ENCODE measurements around the gene GCH1. TPM values are rescaled to one million over a fixed set of nuclear protein-coding genes. Genes with fewer than 3 reads are reported as not detected.
A peak's percentile ranks its signal among the peaks of the same experiment; 100 is the strongest.

GCH1 gene
- total and polyA plus RNA-seq, 2 donors (not counting 1 experiment from before 2014, with no cell fraction given): 1.3 to 1.5 TPM

- no peaks in the 10 kb centered on the region for H3K9me3 ChIP-seq (ENCODE audit: control insufficient read depth, insufficient read depth, low read depth, low read length)
- DNase-seq (ENCODE audit: low read depth in 2 of 2): peak; percentile 44 to 49
- H3K4me3 ChIP-seq (replicated peaks in 1 of 4; ENCODE audit: control extremely low read depth in 1 of 4, insufficient read depth in 1 of 4, low read depth in 3 of 4, low read length in 4 of 4): no peak overlapping the region
- H3K4me1 ChIP-seq (ENCODE audit: control insufficient read depth, extremely low read depth, insufficient read depth, low read length): no peaks in the 10 kb centered on the region
- no peak overlapping the region for H2AFZ ChIP-seq (ENCODE audit: low read length)
- no peaks in the 10 kb centered on the region for H3K27me3 ChIP-seq (ENCODE audit: control insufficient read depth, insufficient read depth, low read length)
- TF ChIP-seq EZH2 (IDR thresholded peaks at IDR 0.05; ENCODE audit: low read length, missing control alignments) (no peak), CTCF (conservative IDR thresholded peaks at IDR 0.05 in 1 of 2, IDR thresholded peaks at IDR 0.05 in 1 of 2; ENCODE audit: low read depth in 1 of 2, low read length in 2 of 2) (no peak)
- no peaks in the 10 kb centered on the region for H3K79me2 ChIP-seq (ENCODE audit: control insufficient read depth, insufficient read depth, low read length)
- H3K4me2 ChIP-seq (ENCODE audit: extremely low read depth, insufficient read depth, low read length): no peak overlapping the region
- H4K20me1 ChIP-seq (ENCODE audit: control insufficient read depth, extremely low read depth, insufficient read depth, low read length): no peaks in the 10 kb centered on the region
- no peak overlapping the region for H3K27ac ChIP-seq (ENCODE audit: insufficient read depth, low read length)
- H3K36me3 ChIP-seq (ENCODE audit: control insufficient read depth, insufficient read depth, low read length): no peaks in the 10 kb centered on the region
- no peak overlapping the region for H3K9ac ChIP-seq (ENCODE audit: insufficient read depth, low read length)
Measured at GRCh38 chr14:54935958-54936357, 33.3 kb upstream of the GCH1 start.

- no peak overlapping the region for H3K4me3 ChIP-seq (replicated peaks in 1 of 4; ENCODE audit: control extremely low read depth in 1 of 4, insufficient read depth in 1 of 4, low read depth in 3 of 4, low read length in 4 of 4)
- H3K79me2 ChIP-seq (ENCODE audit: control insufficient read depth, insufficient read depth, low read length): no peaks in the 10 kb centered on the region
- no peak overlapping the region for H2AFZ ChIP-seq (ENCODE audit: low read length)
- no peaks in the 10 kb centered on the region for H3K4me1 ChIP-seq (ENCODE audit: control insufficient read depth, extremely low read depth, insufficient read depth, low read length)
- H3K9ac ChIP-seq (ENCODE audit: insufficient read depth, low read length): no peak overlapping the region
- TF ChIP-seq EZH2 (IDR thresholded peaks at IDR 0.05; ENCODE audit: low read length, missing control alignments): no peak
- TF ChIP-seq CTCF (conservative IDR thresholded peaks at IDR 0.05 in 1 of 2, IDR thresholded peaks at IDR 0.05 in 1 of 2; ENCODE audit: low read depth in 1 of 2, low read length in 2 of 2): no peak
- no peak overlapping the region for H3K4me2 ChIP-seq (ENCODE audit: extremely low read depth, insufficient read depth, low read length)
- no peaks in the 10 kb centered on the region for H3K36me3 ChIP-seq (ENCODE audit: control insufficient read depth, insufficient read depth, low read length)
- no peak for DNase-seq (ENCODE audit: low read depth in 2 of 2)
- no peaks in the 10 kb centered on the region for H3K9me3 ChIP-seq (ENCODE audit: control insufficient read depth, insufficient read depth, low read depth, low read length)
- no peaks in the 10 kb centered on the region for H4K20me1 ChIP-seq (ENCODE audit: control insufficient read depth, extremely low read depth, insufficient read depth, low read length)
- H3K27ac ChIP-seq (ENCODE audit: insufficient read depth, low read length): no peak overlapping the region
- no peaks in the 10 kb centered on the region for H3K27me3 ChIP-seq (ENCODE audit: control insufficient read depth, insufficient read depth, low read length)
Measured at GRCh38 chr14:54935100-54935499, 32.5 kb upstream of the GCH1 start.

- no peak for DNase-seq (ENCODE audit: low read depth in 2 of 2)
- Histone ChIP-seq H3K4me1 (ENCODE audit: control insufficient read depth, extremely low read depth, insufficient read depth, low read length) (no peaks in the 10 kb centered on the region), H3K4me3 (replicated peaks in 1 of 4; ENCODE audit: control extremely low read depth in 1 of 4, insufficient read depth in 1 of 4, low read depth in 3 of 4, low read length in 4 of 4) (no peak overlapping the region), H3K9ac (ENCODE audit: insufficient read depth, low read length) (no peak overlapping the region), H3K27ac (ENCODE audit: insufficient read depth, low read length) (no peak overlapping the region), H3K36me3 (ENCODE audit: control insufficient read depth, insufficient read depth, low read length) (no peaks in the 10 kb centered on the region), H4K20me1 (ENCODE audit: control insufficient read depth, extremely low read depth, insufficient read depth, low read length) (no peaks in the 10 kb centered on the region), H2AFZ (ENCODE audit: low read length) (no peak overlapping the region), H3K9me3 (ENCODE audit: control insufficient read depth, insufficient read depth, low read depth, low read length) (no peaks in the 10 kb centered on the region), H3K27me3 (ENCODE audit: control insufficient read depth, insufficient read depth, low read length) (no peaks in the 10 kb centered on the region), H3K79me2 (ENCODE audit: control insufficient read depth, insufficient read depth, low read length) (no peaks in the 10 kb centered on the region), H3K4me2 (ENCODE audit: extremely low read depth, insufficient read depth, low read length) (no peak overlapping the region)
- no peak for TF ChIP-seq CTCF (conservative IDR thresholded peaks at IDR 0.05 in 1 of 2, IDR thresholded peaks at IDR 0.05 in 1 of 2; ENCODE audit: low read depth in 1 of 2, low read length in 2 of 2)
- no peak for TF ChIP-seq EZH2 (IDR thresholded peaks at IDR 0.05; ENCODE audit: low read length, missing control alignments)
Measured at GRCh38 chr14:54933006-54933405, 30.4 kb upstream of the GCH1 start.

Measured in fibroblast of lung (primary cell).